HG03565 (cell line): ENCODE results near the gene SPTBN5.

Experiments used
- ATAC-seq: cut with Tn5 transposase; IDR thresholded peaks from one replicate; pipeline ENCODE4 v1.9.1; 2021; ENCODE audit warnings: mild to moderate bottlenecking, moderate library complexity; ENCODE audit not compliant: unreplicated experiment

The SPTBN5 gene

DNA sequence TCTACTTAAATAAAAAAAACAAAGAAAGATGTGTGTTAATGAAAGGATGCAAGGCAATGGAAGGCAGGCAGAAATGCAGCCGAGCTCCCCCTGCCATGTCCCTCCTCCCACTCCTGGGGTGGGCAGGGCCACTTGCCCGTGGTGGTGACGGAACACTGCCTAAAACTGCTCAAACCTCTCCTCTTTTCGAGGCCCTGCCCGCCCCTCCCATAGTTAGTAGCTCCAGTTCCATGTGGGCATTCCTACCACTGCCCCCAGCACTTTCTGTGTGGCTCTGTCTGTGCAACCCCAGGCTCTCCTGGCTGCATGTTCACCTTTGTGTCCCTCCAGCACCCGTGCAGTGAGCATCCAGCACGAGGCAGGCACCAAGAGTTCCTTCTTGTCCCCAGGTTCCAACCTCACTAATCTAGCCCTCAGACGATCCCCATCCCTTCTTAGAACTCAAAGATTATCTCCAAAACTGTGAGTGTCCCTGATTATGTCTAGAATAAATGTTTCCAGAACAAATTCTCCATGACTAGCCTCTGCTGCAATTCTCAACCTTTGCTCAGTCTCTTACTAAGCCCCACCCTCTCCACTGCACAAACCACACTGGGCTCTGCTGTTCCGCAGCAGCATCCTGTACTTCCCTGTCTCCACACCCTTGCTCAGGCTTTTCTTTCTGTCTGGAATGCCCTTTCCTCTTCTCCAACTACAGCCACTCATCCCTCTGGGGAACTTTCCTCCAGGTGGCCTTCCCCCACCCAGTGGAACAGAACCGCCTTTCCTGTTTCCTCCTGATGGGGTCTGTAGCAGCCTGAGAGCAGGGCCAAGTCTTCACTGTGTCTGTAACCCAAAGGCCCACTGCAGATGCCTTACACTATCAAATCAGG lies 32.6 kb upstream of the SPTBN5 start:
- ATAC-seq: no peak

DNA sequence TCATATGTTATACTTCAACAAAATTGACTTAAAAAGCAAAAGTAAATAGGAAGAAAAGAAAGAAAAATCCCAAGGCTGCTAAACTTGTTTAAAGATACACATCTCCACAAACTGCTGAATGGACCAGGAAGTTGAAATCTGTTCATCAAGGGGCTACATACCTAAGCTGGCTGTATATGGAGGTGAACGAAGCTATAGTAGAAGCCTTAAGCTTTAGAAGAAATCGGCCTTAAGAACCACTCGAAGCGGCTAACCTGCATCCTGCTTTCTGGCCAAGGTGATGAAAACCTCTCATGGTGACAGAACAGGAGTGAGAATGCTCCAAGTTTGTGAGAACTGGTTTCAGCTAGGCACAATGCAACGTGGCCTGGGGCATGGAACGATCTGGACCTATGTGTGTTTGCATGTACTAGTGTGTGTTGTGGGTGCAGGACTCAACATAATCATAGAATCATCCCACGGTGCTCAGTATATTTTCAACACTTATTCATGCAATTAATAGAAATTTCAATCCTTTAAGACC lies 31.3 kb upstream of the SPTBN5 start:
- ATAC-seq: no peak

DNA sequence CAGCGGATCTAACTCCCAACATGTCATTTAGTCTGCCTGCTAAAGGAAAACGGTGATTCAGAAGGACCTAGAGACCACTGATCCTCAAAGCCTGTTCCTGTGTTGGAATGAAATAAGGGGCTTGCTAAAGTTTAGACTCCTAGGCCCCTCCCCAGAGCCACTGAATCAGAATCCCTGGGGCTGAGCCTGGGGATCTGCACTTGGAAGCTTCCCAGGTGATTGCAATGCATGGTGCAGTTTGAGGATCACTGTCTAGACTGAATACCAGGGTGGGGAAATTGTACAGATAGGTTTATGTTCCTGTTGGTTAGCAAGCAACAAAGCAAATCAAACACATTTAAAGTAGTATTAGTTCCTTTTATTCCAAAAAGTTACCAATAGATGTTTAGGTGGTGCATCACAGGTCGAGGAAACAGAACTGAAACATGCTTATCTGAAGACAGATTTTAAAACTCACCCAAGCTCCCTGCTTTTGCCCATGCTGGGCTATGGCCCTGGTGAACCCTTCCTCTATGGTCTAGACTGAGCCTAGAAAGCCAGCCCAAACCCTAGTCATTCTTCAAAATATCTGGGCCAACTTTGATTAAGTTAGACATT lies 29.6 kb upstream of the SPTBN5 start:
- no peak for ATAC-seq

DNA sequence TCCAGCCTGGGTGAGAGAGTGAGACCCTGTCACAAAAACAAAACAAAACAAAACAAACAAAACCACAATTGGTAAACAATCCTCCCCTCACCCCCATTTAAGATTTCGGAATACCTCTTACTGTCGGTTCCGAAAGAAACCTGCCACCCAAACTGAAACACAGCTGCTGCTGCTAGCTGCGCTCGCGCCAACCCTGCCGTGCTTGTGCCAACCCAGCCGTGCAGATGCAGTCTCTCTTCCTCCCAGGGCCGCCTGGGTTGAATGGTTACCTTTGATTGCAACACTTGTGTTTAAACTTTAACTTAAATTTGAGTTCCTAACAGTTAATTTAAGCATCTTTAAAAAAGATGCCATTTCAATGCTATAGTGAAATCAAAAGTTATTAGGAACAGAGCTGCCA lies 28.5 kb upstream of the SPTBN5 start:
- ATAC-seq: no peak

DNA sequence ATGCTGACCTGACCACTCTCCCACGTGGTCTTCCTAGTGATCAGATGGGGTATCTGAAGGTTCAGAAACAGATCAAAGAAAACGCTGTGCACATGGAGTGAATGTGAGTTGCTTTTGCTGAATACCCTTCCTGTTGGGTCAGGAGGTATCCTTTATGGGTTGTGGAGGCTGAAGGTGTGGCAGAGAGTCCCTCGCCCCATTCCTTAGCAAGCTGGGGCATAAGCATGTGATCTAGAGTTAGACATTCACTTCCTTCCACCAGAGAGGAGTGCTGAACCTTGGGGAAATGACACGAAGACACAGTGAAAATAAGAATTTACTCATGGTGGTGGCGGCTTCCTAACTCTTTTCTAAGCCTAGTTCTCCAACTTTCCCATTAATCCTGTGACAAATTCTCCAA lies 27.8 kb upstream of the SPTBN5 start:
- ATAC-seq: no peak

DNA sequence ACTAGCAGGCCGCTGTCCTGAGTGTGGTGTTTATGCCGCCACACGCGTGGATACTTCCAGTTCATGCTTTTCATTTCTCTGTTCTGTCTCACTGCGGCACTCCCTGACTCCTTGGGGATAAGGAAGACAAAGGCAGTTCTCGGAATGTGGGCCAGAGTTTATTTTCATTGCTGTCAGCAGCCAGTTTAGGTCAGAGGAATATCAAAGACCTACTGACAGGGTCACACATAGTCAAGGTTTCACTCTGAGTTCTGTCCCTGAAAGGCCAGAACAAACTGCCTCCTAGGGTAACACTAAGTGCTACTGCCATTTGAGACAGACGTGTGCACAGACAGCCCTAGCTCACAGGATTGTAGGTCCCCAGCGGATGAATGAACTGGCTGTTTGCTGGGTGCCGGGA lies 27.3 kb upstream of the SPTBN5 start:
- no peak for ATAC-seq

DNA sequence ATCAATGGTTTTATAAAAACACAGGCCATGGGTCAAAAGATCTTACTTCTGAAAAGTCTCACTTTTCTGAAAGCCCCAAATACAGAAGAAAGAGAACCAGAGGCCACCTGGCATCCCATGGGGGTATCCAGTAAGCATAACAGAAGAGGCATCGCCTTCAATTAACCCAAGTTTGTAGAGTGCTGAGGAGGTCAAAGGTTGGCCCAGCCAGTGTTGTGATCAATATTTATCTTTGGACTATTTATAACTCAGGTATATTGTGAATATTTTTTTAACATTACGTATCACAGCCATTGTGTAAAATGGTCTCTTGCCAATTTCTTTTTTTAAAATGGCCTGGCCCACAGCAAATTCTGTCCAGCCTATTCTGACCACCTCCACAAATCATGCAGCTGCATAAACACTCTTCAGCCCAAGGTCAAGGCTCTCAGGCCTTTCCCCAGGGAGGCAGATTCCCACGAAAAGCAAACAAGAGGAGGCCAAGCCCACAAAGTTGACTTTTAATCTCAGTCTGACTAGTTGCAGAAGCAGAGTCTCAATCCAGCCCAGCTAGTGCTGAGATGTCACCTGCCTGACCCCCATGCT lies 26.2 kb upstream of the SPTBN5 start:
- no peak for ATAC-seq

DNA sequence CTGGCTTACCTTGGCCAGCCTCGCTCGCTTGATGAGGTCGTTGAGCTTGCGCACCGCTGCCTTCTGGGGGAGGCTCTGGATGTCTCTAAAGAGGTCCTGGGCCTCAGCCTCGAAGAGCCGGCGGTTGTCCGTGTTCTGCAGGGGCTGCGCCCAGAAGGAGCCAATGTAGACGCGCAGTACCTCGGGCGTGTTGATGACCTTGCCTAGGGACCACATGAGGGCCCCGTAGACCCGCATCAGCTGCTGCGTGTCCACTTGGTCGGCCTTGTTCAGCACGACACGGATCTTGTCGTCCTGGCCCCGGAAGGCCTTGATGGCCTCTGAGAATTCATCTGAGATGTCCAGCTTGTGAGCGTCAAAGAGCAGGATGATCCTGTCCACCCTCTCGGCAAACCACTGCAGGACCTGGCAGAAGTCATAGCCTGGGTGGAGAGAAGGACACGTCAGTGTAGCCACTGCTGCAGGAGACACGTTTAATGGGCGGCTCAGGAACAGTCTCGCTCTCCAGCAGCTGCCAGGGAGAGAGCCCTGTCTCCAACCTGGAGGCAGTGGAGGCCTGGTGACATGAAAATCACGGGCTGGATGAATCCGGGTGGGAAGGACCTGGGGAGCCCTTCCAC lies 25.5 kb upstream of the SPTBN5 start:
- no peak for ATAC-seq

DNA sequence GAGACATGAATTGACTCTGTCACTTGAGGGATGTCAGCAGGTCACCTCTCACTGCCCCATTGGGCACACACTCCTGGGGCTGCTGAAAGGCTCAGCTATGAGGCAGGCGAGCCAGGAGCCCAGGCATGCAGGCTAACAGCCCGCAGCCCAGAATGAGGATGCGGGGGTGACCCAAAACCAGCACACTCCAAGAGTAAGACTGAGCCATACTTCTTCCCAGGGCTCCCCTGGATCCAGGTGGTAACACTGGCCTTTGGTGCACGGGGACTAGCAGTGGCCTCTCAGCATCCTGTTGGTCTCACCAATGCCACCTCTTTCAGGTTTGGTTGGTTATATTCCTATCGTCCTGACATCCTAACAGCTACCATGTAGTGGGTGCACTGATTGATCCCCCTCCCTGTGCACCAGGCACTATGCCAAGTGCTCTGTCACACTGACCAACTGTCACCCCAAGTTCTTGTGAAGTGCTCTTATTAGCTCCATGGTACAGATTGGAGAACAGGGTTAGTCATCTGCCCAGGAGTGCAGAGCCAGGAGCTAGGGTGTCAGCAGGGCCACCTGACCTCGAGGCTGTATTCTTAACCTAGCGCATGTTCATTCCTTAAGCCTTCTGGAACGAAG lies 24.8 kb upstream of the SPTBN5 start:
- no peak for ATAC-seq

DNA sequence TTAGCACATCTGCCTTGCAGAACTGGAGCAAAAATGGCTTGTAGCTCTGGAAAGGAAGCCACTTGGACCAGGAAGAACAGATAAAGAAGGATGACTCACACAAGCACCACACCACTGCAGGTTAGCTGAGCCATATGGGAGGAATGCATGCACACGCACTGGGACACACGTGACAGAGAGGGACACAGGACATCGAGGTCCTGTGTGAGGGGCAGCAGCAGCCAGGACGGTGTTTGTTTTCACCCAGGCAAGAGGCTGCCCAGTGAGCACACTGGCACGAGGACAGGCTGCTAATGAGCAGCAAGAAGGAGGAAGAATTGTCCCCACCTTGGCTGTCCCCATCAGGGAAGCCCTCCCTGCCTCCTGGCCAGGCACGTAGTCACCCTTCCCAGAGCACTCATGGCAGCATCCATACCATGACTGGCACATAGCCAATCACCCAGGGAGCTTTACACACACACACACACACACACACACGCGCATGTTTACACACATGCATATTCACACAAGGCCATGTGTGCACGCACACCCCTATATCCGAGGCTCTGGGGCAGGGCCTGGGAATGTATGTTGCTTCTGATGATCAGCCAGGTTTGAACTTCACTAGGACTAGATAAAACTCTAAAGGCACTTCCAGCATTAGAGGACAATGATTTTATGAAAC lies 24.0 kb upstream of the SPTBN5 start:
- ATAC-seq: no peak

DNA sequence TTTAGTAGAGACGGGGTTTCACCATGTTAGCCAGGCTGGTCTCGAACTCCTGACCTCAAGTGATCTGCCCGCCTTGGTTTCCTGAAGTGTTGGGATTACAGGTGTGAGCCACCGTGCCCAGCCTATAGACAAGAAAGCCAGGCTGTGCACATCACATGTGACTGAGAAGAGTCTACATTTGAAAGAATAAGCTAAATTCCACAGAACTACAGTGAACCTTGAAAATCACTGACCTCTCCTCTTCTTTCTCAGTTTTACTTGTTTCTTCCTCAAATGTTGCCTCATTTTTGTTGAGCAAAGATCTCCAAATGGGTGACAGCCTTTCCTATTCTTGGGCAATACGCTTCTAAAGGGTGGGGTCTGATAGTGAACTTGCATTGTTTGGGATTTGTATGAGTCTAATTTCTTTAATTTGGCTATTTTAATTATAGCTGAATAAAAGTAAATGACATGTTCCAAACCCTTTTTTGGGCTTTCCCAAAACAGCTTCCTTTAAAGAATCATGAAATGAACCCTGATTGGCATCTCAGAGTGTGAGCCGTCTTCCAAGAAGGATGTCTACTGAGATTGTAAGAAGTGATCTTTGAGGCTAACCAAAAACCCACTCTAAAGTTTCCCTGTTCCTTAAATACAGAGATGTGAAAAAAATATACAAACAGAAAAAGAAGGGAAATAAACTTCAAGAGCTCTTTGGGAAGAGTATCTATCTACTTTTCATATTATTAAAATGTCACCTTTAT lies 21.6 kb upstream of the SPTBN5 start:
- no peak for ATAC-seq

DNA sequence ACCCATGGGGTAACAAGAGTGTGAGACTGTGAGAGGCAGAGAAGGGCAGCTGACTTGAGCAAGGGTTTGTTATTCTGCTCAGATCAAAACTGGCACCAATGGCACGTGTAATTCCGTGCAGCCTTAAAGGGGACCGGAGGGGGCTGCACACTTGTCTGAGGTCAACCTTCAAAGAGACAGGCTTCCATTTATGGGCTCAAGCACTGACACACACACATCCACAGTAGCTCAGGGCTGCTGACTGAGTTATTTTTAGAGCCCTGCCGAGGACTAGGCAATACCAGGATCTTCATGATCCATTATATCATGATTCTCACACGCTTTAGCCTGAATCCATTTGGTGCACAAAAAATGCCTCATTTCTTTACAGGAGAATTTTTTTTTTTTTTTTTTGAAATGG lies 20.6 kb upstream of the SPTBN5 start:
- ATAC-seq: no peak

DNA sequence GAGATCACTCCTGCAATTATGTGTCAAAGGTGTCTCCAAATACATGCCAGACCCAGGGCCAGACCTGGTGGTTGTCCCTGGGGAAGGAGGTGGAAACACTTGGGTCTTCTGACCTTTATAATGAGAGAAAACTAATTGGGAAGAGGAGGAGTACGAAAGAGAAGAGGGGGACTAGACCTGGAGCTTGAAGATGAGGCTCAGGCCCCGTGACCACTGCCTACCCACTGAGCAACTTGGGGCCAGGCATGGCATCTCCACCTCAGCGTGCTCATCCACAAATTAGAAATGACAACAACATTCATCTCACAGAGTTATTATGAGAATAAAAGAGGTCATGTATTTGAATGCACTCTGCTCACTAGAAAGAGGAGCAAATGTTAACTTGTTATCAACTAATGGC lies 19.4 kb upstream of the SPTBN5 start:
- no peak for ATAC-seq

DNA sequence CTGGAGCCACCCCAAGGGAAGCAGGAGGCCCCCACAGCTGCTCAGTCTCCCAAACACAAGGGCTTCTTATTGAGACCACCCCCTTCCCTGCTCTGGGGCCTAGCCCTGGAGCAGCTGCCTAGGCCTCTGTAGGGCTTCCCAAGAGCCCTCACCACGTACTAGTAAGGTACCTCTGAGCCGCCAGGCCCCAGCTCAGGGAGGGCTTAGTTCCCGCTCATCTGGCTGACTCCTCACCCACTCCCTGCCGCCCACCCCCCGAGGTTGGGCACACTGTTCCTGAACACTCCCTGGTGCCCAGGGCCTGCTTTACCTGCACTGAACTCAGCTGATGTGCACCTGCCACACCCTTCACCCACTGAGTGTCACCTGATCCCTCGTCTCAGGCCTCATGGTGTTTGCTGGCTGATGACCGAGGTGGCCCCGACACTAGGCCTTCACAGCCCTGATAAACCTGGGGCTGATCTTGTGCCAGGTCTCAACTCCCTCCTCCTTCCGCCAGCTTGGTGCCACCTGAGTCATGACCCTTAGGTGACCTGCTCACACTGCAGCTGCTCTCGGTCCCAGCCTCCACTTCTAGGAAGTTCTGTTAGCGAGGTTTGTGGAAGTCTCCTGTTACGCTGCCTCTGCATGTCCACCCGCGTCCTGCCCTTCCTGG lies 18.0 kb upstream of the SPTBN5 start:
- ATAC-seq: no peak

DNA sequence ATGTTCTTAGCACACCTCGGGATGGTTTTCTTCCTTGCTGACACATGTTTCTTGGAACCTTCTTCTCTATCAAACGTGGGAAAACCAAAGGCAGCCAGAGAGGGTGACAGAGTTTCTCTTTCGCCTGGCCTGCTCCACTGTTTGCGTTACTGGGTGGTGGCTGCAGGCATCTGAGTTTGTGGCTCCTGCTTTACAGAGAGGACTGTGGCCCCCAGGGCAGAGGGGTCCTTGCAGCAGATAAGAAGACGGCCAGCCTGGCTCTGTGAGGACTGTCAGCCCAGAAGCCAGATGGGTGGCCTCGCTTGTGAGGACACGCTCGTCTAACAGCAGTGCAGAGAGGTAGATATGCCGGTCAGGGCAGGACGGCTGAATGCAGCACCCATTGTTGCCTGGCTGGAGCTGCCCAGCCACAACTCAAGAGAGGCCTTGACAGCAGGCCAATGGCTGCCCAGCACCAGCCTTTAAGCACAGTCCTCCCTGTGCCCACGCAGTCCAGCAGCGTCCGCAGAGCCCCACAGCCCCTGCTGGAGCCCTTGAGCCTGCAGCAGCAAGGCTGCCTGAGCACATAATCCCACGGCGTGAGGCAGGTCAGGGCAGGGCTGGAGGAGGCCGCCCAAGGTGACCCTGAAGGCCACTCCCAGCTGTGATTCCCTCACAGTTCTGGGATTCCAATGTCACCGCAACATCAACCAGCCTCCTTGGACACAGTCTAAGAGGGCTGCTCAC lies 15.0 kb upstream of the SPTBN5 start:
- no peak for ATAC-seq

DNA sequence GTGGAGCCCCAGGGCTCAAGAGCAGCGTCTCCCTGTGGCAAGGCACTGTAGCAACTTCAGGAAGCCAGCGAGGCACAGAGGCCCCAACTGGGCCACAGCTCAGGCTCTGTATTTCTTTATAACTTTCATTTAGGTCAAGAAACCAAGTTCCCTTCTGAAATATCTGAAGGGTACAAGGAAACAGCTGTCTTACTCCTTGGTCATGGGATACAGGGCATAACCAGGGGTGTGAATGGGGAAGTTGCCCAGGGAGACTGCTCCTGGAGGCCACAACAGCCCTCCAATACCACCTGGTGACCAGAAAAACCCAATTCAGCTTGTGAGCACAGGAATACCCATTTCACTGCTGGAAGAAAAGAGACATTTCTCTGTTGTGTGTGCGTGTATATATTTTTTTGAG lies 13.3 kb upstream of the SPTBN5 start:
- ATAC-seq: no peak

DNA sequence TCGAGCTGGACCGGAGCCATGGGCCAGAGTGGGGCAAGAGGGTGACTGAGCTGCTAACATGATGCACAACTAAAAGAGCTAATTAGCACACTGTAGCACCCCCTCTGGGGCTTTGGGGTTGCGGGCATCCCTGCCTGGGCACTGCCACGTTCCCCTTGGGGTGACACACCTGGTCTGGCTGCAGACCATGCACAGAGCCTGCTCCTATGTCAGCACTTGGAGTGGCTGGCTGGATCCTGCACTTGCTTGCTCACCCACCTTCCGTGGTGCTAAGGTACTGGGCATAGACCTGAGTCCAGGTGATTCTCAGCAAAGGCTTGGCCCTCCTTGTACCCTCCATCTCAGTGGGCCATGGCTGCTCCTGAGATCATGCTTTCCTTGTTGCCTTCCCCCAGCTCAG lies 12.8 kb upstream of the SPTBN5 start:
- no peak for ATAC-seq

DNA sequence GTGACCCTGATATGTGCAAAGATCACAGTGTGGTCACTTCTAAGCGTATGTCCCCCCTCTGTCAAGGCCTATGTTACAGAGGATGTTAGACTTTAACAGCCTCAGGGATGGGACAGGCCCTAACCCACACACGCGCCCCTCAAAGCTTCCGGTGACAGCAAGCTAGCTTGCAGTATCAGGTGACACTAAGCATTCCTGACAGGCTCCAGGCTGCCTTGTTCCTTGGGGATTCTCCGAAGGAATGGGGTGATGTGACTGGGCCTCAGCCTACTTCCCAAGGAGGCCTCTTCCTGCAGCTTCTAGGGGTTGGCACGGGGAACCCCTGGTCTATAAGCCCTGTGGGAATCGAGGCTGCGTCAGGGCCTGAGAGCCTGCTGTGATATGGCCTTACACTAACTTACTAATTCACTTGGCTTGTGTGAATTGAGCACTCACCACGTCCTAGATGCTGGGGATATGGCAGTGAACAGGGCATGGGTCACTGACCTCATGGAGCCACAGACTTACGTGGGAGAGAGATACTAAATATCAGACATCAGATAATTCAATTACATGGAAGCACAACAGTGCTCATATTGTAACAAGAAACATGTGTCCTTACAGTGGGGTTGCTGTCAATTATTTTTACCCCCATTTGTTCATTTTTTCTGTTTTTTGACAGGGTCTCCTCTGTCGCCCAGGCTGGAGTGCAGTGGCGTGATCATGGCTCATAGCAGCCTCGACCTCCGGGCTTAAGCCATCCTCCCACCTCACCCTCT lies 11.4 kb upstream of the SPTBN5 start:
- no peak for ATAC-seq
